GM12878 (cell line): ENCODE results near the gene EPS8.
"Not testable (repeated sequence)": the region's sequence is repeated elsewhere in the genome, so short reads cannot be mapped to it uniquely, and the experiment has no call there.

Experiments
- CBFB ChIP-seq: IDR thresholded peaks from 2 replicates; pipeline ENCODE4 v1.6.1; 2016; ENCODE audit warnings: antibody characterized with exemption, low read depth
- CEBPB ChIP-seq, 2 experiments: fragments of 150-350 bp in 1 of 2; IDR thresholded peaks; 2 replicates each; pipeline ENCODE4 v1.6.1; 2012 to 2014; ENCODE audit warnings: low read depth in 2 of 2, low read length in 2 of 2, borderline replicate concordance in 1 of 2, inconsistent platforms in 1 of 2
- CTCF ChIP-seq, 3 experiments: IDR thresholded peaks in 2 of 3; conservative IDR thresholded peaks in 1 of 3; 2 replicates each; pipeline ENCODE4 v1.5.1; 2011; ENCODE audit warnings: low read depth in 3 of 3, low read length in 3 of 3, mild to moderate bottlenecking in 3 of 3, control low read depth in 2 of 3, moderate library complexity in 2 of 3, inconsistent platforms in 1 of 3, mixed read lengths in 1 of 3; ENCODE audit not compliant: control insufficient read depth in 2 of 3, insufficient read depth in 1 of 3; ENCODE audit errors: extremely low read depth in 1 of 3
- EP300 ChIP-seq, 2 experiments: fragments of 150-350 bp in 1 of 2; IDR thresholded peaks; 2 replicates each; pipeline ENCODE4 v1.6.1; 2011 to 2012; ENCODE audit warnings: low read depth in 2 of 2, low read length in 2 of 2, borderline replicate concordance in 1 of 2, improper control_type of control experiment in 1 of 2, inconsistent platforms in 1 of 2; ENCODE audit not compliant: control insufficient read depth in 1 of 2
- EZH2 ChIP-seq: IDR thresholded peaks from 2 replicates; pipeline ENCODE4 v1.6.1; 2012; ENCODE audit warnings: low read depth, mild to moderate bottlenecking, control low read depth, inconsistent platforms, low read length, borderline replicate concordance; ENCODE audit not compliant: control insufficient read depth
- FOXK2 ChIP-seq: fragments of 450-650 bp; IDR thresholded peaks from 2 replicates; pipeline ENCODE4 v1.6.1; 2017; ENCODE audit warnings: mild to moderate bottlenecking, moderate library complexity
- KDM1A ChIP-seq: fragments of 200-600 bp; sonication (generic); IDR thresholded peaks from 2 replicates; pipeline ENCODE4 v1.6.1; 2016; ENCODE audit warnings: borderline replicate concordance
- MAX ChIP-seq: IDR thresholded peaks from 2 replicates; pipeline ENCODE4 v1.6.1; 2012; ENCODE audit warnings: low read depth, low read length, improper control_type of control experiment
- PKNOX1 ChIP-seq: fragments of 450-650 bp; IDR thresholded peaks from 2 replicates; pipeline ENCODE4 v1.6.1; 2016; ENCODE audit warnings: mild to moderate bottlenecking
- POLR2A ChIP-seq: IDR thresholded peaks from 2 replicates; pipeline ENCODE4 v1.6.1; 2011; ENCODE audit warnings: low read depth, mild to moderate bottlenecking, low read length
- REST ChIP-seq: IDR thresholded peaks from 2 replicates; pipeline ENCODE4 v1.6.1; 2012; ENCODE audit warnings: mild to moderate bottlenecking, low read depth, low read length
- SP1 ChIP-seq: IDR thresholded peaks from one replicate; pipeline ENCODE4 v1.6.1; 2011; ENCODE audit warnings: low read depth, low read length
- ZNF384 ChIP-seq: IDR thresholded peaks from 2 replicates; pipeline ENCODE4 v1.6.1; 2012; ENCODE audit warnings: low read depth, mild to moderate bottlenecking, low read length, improper control_type of control experiment, borderline replicate concordance

- TF ChIP-seq EZH2; EP300 (IDR thresholded peaks at IDR 0.05; ENCODE audit: borderline replicate concordance in 1 of 2, control insufficient read depth in 1 of 2, low read depth in 2 of 2, low read length in 2 of 2); REST; CBFB; ZNF384; FOXK2; POLR2A; SP1; PKNOX1; CTCF (IDR thresholded peaks at IDR 0.05 in 2 of 3, conservative IDR thresholded peaks at IDR 0.05 in 1 of 3; ENCODE audit: control insufficient read depth in 2 of 3, extremely low read depth in 1 of 3, insufficient read depth in 1 of 3, low read depth in 3 of 3, low read length in 3 of 3); KDM1A; CEBPB (IDR thresholded peaks at IDR 0.05; ENCODE audit: borderline replicate concordance in 1 of 2, low read depth in 2 of 2, low read length in 2 of 2); MAX: not testable (repeated sequence)
Measured at GRCh38 chr12:15741870-15742269, 47.3 kb downstream of the EPS8 start.
